Fibroblast of lung (primary cell): ENCODE results near the gene PIK3AP1. TPM values are rescaled to one million over a fixed set of nuclear protein-coding genes. Genes with fewer than 3 reads are reported as not detected.
"Not testable (repeated sequence)": the region's sequence is repeated elsewhere in the genome, so short reads cannot be mapped to it uniquely, and the experiment has no call there.

Source experiments
- DNase-seq, 2 donors: peaks; one replicate each; pipeline versions ENCODE4 v3.0.0 to v3.0.0-alpha.2; 2010; ENCODE audit warnings: low read depth in 2 of 2
- H2AFZ ChIP-seq: 2 replicates; pipeline ENCODE4 v1.5.1; 2012; ENCODE audit warnings: low read length, control low read depth, inconsistent platforms
- H3K27ac ChIP-seq: 2 replicates; pipeline ENCODE4 v1.5.1; 2011; ENCODE audit warnings: low read length, control low read depth; ENCODE audit not compliant: insufficient read depth
- H3K27me3 ChIP-seq: 2 replicates; pipeline ENCODE4 v1.5.1; 2011; ENCODE audit warnings: mild to moderate bottlenecking, low read length; ENCODE audit not compliant: control insufficient read depth, insufficient read depth
- H3K36me3 ChIP-seq: 2 replicates; pipeline ENCODE4 v1.5.1; 2011; ENCODE audit warnings: low read length; ENCODE audit not compliant: control insufficient read depth, insufficient read depth
- H3K4me1 ChIP-seq: 2 replicates; pipeline ENCODE4 v1.5.1; 2011; ENCODE audit warnings: low read length; ENCODE audit not compliant: control insufficient read depth, insufficient read depth; ENCODE audit errors: extremely low read depth
- H3K4me2 ChIP-seq: 2 replicates; pipeline ENCODE4 v1.5.1; 2011; ENCODE audit warnings: low read length, control low read depth; ENCODE audit not compliant: insufficient read depth; ENCODE audit errors: extremely low read depth
- H3K4me3 ChIP-seq, 4 experiments: fragments of 200-600 bp in 1 of 4; sonication (generic) in 1 of 4; replicated peaks in 1 of 4; 2 replicates each; pipeline ENCODE4 v1.5.1; 2011 to 2016; ENCODE audit warnings: low read length in 4 of 4, low read depth in 3 of 4, mild to moderate bottlenecking in 3 of 4, control low read depth in 2 of 4, inconsistent platforms in 1 of 4, mixed read lengths in 1 of 4; ENCODE audit not compliant: insufficient read depth in 1 of 4; ENCODE audit errors: control extremely low read depth in 1 of 4
- H3K79me2 ChIP-seq: 2 replicates; pipeline ENCODE4 v1.5.1; 2012; ENCODE audit warnings: mild to moderate bottlenecking, low read length, inconsistent platforms; ENCODE audit not compliant: control insufficient read depth, insufficient read depth
- H3K9ac ChIP-seq: 2 replicates; pipeline ENCODE4 v1.5.1; 2011; ENCODE audit warnings: mild to moderate bottlenecking, low read length, control low read depth; ENCODE audit not compliant: insufficient read depth
- H3K9me3 ChIP-seq: 2 replicates; pipeline ENCODE4 v1.5.1; 2012; ENCODE audit warnings: low read depth, low read length; ENCODE audit not compliant: control insufficient read depth, insufficient read depth
- H4K20me1 ChIP-seq: 2 replicates; pipeline ENCODE4 v1.5.1; 2011; ENCODE audit warnings: low read length; ENCODE audit not compliant: control insufficient read depth, insufficient read depth; ENCODE audit errors: extremely low read depth
- EZH2 ChIP-seq: IDR thresholded peaks from 2 replicates; pipeline ENCODE4 v1.5.1; 2012; ENCODE audit warnings: low read length, control low read depth, mild to moderate bottlenecking; ENCODE audit errors: missing control alignments
- polyA plus RNA-seq, 2 donors: library from polyadenylated mRNA; depleted of rRNA in 1 of 2; stranded (reverse) in 1 of 2; unstranded in 1 of 2; fragments of >200 nt; gene quantifications; 2 replicates each; pipeline ENCODE4 v1.2.1, GENCODE V29; 2011 to 2012; ENCODE audit warnings: missing spikeins in 1 of 2
- total RNA-seq: library from RNA; depleted of rRNA; stranded (reverse); fragments of >200 nt; gene quantifications from 2 replicates; pipeline ENCODE4 v1.2.1, GENCODE V29; 2014
- TF ChIP-seq, protein P1 (sequence below), 2 donors: IDR thresholded peaks in 1 of 2; conservative IDR thresholded peaks in 1 of 2; 1 replicate in 1 of 2; 2 replicates in 1 of 2; pipeline ENCODE4 v1.5.1; 2011 to 2012; ENCODE audit warnings: low read length in 2 of 2, control low read depth in 1 of 2, inconsistent platforms in 1 of 2, low read depth in 1 of 2, mild to moderate bottlenecking in 1 of 2

The PIK3AP1 gene
- total and polyA plus RNA-seq, 2 donors (not counting 1 experiment from before 2014, with no cell fraction given), result 0.17 to 0.24 TPM

DNA sequence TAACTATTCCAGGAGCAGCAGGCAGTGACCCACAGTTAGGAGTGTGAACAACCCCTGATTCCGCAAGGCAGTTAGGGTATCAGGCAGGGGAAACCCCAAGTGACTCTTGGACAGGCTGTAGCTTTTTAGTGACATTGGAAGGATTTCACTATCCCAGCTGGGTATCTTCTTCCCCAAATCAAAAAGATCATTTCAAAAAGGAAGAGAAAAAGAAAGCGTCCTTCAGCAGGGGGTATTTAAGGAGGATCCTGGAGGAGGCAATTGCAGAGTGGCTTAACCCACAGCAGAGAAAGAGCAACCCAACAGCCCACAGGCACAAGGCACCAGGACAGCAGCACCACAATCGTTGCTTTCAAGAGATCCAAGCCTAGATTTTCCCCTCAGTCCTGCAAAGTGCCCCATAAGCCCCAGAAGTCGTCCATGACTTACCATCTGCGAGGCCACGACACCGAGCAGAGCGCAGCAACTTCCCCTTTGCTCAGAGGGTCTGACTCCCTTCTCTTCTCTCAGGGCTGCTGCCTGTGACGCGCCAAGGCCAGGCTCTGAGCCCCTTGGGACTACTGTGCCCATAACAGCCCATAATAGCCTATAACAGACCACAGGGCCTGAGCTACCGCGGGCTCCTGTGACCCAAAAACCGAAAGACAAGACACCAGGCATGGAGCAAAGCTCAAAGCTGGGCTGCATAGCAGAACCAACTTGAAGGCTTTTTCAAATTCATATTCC lies 19.8 kb downstream of the PIK3AP1 start:
- H3K27me3 ChIP-seq, result no peaks in the 10 kb centered on the region
- no peak overlapping the region for H3K27ac ChIP-seq
- no peak overlapping the region for H2AFZ ChIP-seq
- H3K9ac ChIP-seq, result no peak overlapping the region
- no peaks in the 10 kb centered on the region for H3K4me1 ChIP-seq
- no peaks in the 10 kb centered on the region for H3K79me2 ChIP-seq
- DNase-seq, result no peak
- no peaks in the 10 kb centered on the region for H4K20me1 ChIP-seq
- H3K4me2 ChIP-seq, result no peak overlapping the region
- no peaks in the 10 kb centered on the region for H3K9me3 ChIP-seq
- H3K4me3 ChIP-seq, result no peak overlapping the region
- H3K36me3 ChIP-seq, result no peaks in the 10 kb centered on the region
- TF ChIP-seq, protein P1, sequence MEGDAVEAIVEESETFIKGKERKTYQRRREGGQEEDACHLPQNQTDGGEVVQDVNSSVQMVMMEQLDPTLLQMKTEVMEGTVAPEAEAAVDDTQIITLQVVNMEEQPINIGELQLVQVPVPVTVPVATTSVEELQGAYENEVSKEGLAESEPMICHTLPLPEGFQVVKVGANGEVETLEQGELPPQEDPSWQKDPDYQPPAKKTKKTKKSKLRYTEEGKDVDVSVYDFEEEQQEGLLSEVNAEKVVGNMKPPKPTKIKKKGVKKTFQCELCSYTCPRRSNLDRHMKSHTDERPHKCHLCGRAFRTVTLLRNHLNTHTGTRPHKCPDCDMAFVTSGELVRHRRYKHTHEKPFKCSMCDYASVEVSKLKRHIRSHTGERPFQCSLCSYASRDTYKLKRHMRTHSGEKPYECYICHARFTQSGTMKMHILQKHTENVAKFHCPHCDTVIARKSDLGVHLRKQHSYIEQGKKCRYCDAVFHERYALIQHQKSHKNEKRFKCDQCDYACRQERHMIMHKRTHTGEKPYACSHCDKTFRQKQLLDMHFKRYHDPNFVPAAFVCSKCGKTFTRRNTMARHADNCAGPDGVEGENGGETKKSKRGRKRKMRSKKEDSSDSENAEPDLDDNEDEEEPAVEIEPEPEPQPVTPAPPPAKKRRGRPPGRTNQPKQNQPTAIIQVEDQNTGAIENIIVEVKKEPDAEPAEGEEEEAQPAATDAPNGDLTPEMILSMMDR (conservative IDR thresholded peaks at IDR 0.05 in 1 of 2, IDR thresholded peaks at IDR 0.05 in 1 of 2; ENCODE audit: low read depth in 1 of 2, low read length in 2 of 2), result no peak
- TF ChIP-seq EZH2, result no peak

GRCh38 chr10:96699613-96700012 lies 20.7 kb downstream of the PIK3AP1 start:
- Histone ChIP-seq H2AFZ (no peak overlapping the region), H3K9ac (no peak overlapping the region), H3K9me3 (no peaks in the 10 kb centered on the region), H4K20me1 (no peaks in the 10 kb centered on the region), H3K4me3 (no peak overlapping the region), H3K4me1 (no peaks in the 10 kb centered on the region), H3K79me2 (no peaks in the 10 kb centered on the region), H3K4me2 (no peak overlapping the region), H3K27me3 (no peaks in the 10 kb centered on the region), H3K36me3 (no peaks in the 10 kb centered on the region), H3K27ac (no peak overlapping the region)
- DNase-seq, result no peak
- TF ChIP-seq, protein P1 (conservative IDR thresholded peaks at IDR 0.05 in 1 of 2, IDR thresholded peaks at IDR 0.05 in 1 of 2; ENCODE audit: low read depth in 1 of 2, low read length in 2 of 2), result no peak
- TF ChIP-seq EZH2, result no peak

DNA sequence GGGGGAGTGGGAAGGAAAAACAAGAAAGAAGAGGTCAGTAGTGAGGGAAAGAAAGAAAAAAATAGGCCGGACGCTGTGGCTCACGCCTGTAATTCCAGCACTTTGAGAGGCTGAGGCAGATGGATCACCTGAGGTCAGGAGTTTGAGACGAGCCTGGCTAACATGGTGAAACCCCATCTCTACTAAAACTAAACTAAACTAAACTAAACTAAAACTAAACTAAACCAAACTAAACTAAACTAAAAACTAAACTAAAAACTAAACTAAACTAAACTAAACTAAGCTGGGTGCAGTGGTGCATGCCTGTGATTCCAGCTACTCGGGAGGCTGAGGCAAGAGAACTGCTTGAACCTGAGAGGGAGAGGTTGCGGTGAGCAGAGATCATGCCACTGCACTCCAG lies 22.0 kb downstream of the PIK3AP1 start:
- H3K9ac ChIP-seq, H3K9me3 ChIP-seq, H2AFZ ChIP-seq, H3K27ac ChIP-seq, H4K20me1 ChIP-seq, H3K4me3 ChIP-seq, H3K4me1 ChIP-seq, DNase-seq, H3K27me3 ChIP-seq, H3K79me2 ChIP-seq, H3K4me2 ChIP-seq, H3K36me3 ChIP-seq: not testable (repeated sequence)
